Posterior vena cava (tissue), 2 donors: ENCODE measurements around the gene TNFRSF1B. TPM values are rescaled to one million over a fixed set of nuclear protein-coding genes. Genes with fewer than 3 reads are reported as not detected.

Experiments used
- DNase-seq: peaks from one replicate; pipeline ENCODE4 v3.0.0-alpha.2; 2020; ENCODE audit warnings: low spot score
- intact Hi-C, 2 donors: fragments of 100-400 bp; cut with DNase I; formaldehyde crosslinking; loops; one replicate each; pipeline versions ENCODE4 v1.14.1 to v1.14.2; 2022 to 2023
- total RNA-seq, 2 donors: library from RNA; stranded (reverse); fragmentation: NEBNext Ultra II Directional; extraction: Animal tissue kit (Norgen Biotek cat#: 25700); gene quantifications; one replicate each; pipeline ENCODE4 v1.2.1, GENCODE V29; 2021
- donor health status: DM: yes; HTN: yes; CAD: no.
- donor health status: DM: yes; HTN: yes; CAD: no.

TNFRSF1B gene
- total RNA-seq, 2 donors from 2014 or later, result 37.6 to 38.1 TPM

DNA sequence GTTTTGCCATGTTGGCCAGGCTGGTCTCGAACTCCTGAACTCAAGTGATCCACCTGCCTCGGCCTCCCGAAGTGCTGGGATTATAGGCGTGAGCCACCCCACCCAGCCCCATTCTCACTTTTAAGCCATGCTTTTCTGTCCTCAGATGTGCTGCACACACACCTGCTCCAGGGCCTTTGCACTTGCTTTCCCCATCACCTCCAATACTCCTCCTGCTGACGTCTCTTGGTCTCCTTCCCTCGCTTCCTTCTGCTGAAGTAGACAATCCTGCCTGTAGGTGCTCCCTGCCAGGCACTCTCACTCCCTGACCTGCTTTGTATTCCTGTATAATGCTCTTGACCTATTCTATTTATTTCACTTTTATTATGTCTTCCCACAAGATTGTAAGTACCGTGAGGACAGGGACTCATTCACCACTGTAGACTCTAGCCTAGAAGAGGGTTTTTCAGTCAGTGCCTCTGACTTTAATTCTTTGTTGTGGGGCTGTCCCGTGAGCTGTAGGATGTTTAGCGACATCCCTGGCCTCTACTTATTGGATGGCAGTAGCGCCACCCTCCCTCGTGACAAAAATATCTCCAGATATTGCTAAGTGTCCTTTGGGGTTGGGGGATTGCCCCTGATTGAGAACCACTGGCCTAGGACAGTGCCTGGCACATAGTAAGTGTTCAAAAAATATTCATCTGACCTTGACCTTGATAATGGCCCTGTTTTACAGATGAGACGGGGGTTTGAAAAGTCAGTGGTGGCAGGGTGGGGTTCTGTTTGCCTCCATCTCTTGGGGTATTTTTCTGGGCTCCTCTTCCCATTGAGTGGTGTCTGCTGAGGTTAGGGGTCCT, 4.6 kb downstream of the TNFRSF1B start:
- DNase-seq, result no peak
- intact Hi-C loops, result no loop called here

DNA sequence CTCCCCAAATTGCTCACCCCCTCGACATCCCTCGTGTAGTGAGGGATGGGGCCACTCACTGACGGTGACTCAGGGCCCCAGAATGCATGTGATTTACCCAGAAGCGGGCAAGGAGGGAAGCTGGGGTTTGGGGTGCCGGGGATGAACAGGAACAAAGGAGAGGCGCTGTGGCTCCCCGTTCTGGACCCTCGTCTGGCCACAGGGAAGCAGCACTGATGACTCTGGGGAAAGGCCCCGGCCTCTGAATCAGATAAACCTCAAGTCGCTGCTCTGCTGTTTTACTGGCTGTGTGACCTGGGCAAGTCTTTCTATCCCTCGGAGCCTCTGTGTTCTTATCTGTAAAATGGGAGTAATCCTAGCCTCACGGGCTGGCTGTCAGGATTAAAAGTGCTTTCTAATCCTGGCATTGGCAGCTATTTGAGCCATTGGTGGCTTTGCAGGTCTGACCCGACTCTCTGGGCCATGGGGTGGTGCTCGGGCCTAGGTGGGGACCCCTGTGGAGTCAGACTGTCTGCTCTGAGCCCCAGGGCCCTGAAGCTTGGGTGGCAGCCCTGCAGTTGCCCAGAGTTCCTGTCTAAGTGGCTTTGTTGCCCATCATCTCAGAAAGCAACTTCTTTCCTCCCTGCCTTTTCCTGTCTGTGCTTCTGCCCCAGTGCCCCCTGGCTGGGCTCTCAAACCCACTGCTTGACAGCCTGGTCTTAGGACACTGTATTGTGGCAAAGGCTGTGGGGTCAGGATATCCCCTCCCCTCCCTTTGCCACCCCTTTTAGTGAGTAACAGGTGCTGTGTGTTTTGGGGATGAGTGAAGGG, 5.5 kb downstream of the TNFRSF1B start:
- intact Hi-C loops, result no loop called here
- no peak for DNase-seq

- intact Hi-C loops, result no loop called here
- DNase-seq, result no peak
These were observed 6.3 kb downstream of the TNFRSF1B start for GRCh38 chr1:12173041-12173509.

- intact Hi-C loops, result no loop called here
- DNase-seq, result peak; percentile 91
These were observed 6.9 kb downstream of the TNFRSF1B start for GRCh38 chr1:12173631-12174121.

GRCh38 chr1:12174924-12175810, 8.4 kb downstream of the TNFRSF1B start:
- intact Hi-C loops, result no loop called here
- no peak for DNase-seq

DNA sequence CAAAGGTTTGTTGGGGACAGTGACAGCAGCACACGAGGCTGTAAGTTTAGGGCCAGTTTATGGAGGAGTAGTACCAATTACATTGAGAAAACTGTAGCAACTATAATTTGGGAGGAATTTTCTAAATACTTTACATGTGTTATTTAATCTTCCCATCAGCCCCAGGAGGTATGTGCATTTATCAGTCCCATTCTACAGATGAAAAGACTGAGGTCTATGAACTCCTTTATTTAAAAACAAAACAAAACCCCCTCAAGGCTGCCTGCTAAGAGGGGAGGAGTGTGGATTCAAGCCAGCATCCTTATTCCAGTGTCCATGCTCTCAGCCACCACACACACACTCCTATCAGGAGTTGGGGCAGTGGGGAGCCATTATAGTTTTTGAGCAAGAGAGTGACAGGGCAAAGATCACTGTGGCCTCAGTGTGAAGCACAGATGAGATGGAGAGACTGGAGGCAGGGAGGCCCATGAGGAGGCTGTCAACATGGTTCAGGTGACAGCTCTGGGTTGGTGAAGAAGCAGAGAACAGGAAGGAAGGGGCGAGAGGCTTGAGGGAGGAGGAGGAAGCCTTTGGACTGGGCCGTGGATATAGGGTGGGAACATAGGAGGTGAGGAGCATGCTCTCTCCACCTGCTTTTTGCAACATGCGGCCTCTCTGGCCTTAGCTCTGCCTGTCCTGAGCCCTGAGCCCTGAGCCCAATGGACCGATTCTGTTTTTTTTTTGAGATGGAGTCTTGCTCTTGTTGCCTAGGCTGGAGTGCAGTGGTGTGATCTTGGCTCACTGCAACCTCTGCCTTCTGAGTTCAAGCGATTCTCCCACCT, 9.7 kb downstream of the TNFRSF1B start:
- intact Hi-C loops, result no loop called here
- no peak for DNase-seq

DNA sequence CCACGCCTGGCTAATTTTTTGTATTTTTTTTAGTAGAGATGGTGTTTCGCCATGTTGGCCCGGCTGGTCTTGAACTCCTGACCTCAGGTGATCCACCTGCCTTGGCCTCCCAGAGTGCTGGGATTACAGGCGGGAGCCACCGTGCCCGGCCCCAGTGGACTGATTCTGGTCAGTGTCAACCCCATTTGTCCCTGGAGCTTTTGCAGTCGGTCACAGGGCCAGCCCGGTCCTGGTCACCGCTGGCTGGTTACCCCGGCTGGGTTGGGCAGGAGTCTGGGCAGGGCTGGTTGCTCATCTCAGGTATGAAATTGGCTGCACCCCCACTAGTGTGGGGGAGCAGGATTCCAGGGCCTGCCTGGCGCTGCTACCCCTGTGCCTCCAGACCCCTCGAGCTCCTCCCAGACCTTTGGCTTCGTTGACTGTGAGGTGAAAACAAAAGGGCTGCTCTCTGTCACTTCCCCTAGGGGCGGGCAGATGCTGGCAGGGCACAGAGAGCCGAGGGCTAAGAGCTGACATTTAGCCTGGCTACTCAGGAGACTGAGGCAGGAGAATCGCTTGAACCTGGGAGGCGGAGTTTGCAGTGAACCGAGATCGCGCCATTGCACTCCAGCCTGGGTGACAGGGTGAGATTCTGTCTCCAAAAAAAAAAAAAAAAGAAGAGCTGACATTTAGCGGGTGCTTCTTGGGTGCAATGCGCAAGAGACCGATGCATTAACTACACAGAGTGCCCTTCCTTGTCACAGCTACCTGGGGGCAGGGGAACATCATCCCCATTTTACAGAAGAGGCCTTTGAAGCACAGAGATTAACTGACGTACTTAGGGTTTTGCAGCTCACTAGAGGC, 10.6 kb downstream of the TNFRSF1B start:
- intact Hi-C loops, result no loop called here
- DNase-seq, result no peak

DNA sequence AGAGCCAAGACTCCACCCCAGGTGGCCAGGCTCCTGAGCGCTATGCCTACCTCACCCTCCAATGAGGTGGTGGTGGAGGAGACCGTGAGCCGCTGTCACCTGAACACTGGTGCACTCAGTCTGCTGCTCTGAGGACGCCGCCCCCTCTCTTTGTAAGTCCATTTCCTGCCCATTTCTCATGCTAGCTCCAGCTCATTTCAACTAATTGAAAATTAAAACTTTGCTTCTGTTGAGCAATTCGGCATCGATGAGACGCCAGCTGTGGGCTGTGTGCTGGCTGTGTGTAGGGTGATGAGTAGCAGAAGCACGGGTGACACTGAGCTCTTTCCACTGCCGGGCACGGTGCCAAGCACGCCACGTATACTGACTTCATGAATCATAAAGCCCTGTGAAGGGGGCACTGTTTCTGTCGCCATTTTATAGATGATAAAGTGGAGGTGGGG, 11.2 kb downstream of the TNFRSF1B start:
- intact Hi-C loops, result no loop called here
- peak; percentile 95 for DNase-seq

GRCh38 chr1:12178511-12178910, 11.7 kb downstream of the TNFRSF1B start:
- no peak for DNase-seq
- intact Hi-C loops, result no loop called here

DNA sequence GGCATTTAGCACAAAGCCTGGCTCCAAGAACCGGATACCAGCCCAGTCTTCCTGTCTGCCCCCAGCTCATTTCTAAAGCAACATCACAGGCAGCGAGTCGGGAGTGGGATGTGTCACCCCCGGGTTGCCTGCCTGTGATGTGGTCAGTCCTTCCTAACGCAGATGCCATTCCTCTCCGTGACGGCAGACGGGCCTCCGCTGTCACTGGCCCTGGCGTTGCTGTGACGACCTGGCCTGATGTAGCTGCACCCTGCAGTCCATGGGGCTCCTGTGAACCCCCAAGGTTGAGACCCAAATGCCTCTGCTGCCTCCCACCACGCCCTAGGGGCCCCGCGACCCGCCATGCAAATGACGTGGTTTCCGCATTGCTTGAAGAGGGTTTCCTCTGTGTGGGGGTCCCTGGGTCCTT, 12.3 kb downstream of the TNFRSF1B start:
- DNase-seq, result no peak
- intact Hi-C loops, result no loop called here

DNA sequence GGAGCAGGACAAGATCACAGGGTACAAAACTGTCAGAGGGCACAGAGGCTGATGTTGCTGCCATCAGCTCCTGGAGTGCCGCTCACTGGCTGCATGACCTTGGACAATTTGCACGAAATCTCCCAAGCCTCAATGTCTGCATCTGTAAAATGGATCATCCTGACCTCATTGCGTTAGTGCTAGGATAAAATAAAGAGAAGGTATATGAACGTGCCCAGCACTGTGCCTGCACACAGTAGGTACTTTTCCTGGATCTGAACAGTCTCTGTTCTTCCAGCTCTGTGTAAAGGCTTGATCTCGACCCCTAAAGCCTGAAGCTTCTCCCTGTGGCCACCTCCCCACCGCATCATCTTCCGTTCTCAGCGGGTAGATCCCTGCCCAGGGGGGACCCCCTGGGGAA, 12.9 kb downstream of the TNFRSF1B start:
- intact Hi-C loops, result loop anchor here in 1 of 2 donors (10.0 kb wide), 1 partner anchor 1535 kb away; no protein-coding TSS in a partner anchor
- no peak for DNase-seq

- intact Hi-C loops, result loop anchor here in 1 of 2 donors (10.0 kb wide), 1 partner anchor 1536 kb away; no protein-coding TSS in a partner anchor
- DNase-seq, result peak; percentile 92
These were observed 13.5 kb downstream of the TNFRSF1B start for GRCh38 chr1:12180315-12180714.

DNA sequence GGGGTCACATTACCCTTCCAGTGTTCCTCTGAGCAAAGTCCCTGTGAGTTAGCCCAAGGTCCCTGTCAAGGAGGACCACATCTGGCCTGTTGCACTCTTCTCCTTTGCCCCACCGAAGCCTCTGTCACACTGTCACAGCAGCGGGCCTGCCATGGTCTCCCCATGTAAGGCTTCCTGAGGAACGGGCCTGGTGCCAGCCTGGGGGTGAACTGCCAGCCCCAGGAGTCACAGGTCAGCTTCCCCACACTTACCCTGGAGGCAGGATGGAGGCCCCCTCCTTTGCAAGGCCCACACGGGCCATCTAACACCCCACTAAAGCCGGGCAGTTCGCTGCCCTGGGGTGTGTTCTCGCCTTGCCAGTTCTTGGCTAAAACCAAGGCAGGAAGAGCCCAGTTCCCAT, 14.1 kb downstream of the TNFRSF1B start:
- intact Hi-C loops, result loop anchor here in 1 of 2 donors (10.0 kb wide), 1 partner anchor 1536 kb away; no protein-coding TSS in a partner anchor
- no peak for DNase-seq

- no peak for DNase-seq
- intact Hi-C loops, result loop anchor here in 1 of 2 donors (10.0 kb wide), 1 partner anchor 1537 kb away; no protein-coding TSS in a partner anchor
These were observed 14.8 kb downstream of the TNFRSF1B start for GRCh38 chr1:12181568-12181967.

DNA sequence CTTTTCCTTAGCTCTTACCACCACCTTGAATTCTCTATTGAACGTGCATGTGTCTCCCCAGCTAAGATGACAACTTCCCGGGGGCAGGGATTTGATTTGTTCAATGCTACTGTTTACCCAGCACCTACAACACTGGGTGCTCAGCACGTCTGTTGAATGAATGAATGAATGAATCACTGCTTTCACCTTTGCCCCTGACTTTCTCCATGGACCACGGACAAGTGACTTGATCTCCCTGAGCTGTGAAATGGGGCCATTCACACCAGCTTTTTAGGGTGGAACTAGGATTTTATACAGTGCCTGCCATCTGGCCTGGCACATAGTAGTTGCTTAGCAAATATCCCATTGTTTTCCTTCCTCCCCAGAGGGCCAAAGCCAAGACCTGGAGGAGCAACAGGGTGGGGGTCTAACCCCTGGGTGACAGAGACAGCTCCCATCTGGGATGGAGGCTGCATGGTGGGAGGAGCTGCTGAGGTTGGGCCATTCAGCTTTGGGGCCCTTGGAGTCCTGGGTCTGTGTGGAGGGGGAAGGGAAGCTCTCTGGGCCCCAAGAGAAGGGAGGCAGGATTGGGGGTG, 15.7 kb downstream of the TNFRSF1B start:
- no peak for DNase-seq
- intact Hi-C loops, result loop anchor here in 1 of 2 donors (10.0 kb wide), 1 partner anchor 1538 kb away; no protein-coding TSS in a partner anchor

GRCh38 chr1:12183095-12183794, 16.5 kb downstream of the TNFRSF1B start:
- DNase-seq, result no peak
- intact Hi-C loops, result loop anchor here in 1 of 2 donors (10.0 kb wide), 1 partner anchor 1538 kb away; no protein-coding TSS in a partner anchor
